ENCODE data around the gene ATP5F1D.

DNA sequence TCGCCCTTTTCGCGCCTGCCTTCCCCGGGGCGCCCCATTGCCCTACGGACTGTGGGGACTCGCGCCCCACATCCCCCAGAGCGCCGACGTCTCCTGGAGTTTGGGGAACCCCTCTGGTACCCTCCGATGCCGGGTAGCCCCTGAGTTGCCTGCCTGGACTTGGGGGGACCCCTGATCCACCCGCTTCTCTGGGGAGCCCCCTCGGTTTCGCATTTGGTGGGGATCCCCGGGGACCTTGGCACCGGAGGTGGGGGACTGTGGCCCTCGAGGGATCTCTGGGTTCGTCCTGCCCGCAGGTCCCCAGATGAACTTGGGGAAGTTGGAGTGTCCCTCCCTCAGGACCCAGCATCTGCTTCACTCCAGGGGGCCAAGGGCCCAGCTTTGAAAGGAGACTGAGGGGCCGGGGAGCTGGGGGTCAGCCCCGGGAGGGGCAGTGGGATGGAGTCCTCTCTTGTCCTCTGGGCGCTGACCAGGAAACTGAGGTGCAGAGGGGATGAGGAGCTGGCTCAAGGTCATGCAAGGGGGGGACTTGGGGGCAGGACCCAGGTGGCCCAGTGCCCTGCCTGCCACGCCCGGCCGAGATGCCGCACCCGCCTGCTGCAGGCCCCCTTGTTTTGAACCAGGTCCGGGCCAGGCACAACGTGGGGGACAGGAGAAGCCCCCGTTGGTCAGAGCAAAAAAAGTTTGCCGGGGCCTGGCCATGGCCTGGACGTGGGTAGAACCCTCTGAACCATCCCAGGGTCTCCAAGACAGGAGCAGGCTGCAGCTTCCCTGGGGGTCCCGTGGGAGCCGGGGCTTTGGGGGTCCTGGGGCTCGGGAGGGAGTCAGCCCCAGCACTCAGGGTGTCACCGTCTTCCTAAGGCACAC lies 45.2 kb downstream of the ATP5F1D start:
- TF ChIP-seq, protein P1, sequence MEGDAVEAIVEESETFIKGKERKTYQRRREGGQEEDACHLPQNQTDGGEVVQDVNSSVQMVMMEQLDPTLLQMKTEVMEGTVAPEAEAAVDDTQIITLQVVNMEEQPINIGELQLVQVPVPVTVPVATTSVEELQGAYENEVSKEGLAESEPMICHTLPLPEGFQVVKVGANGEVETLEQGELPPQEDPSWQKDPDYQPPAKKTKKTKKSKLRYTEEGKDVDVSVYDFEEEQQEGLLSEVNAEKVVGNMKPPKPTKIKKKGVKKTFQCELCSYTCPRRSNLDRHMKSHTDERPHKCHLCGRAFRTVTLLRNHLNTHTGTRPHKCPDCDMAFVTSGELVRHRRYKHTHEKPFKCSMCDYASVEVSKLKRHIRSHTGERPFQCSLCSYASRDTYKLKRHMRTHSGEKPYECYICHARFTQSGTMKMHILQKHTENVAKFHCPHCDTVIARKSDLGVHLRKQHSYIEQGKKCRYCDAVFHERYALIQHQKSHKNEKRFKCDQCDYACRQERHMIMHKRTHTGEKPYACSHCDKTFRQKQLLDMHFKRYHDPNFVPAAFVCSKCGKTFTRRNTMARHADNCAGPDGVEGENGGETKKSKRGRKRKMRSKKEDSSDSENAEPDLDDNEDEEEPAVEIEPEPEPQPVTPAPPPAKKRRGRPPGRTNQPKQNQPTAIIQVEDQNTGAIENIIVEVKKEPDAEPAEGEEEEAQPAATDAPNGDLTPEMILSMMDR (IDR thresholded peaks at IDR 0.05): no peak
- no peak for TF ChIP-seq POLR2A (IDR thresholded peaks at IDR 0.05)

All from body of pancreas (tissue), 4 donors.